LNCaP clone FGC (cell line): Measurements from ENCODE around the gene IGDCC3.

Source experiments
- DNase-seq: peaks from one replicate; pipeline ENCODE4 v3.0.0-alpha.2; 2011; ENCODE audit warnings: low read depth
- H3K4me3 ChIP-seq: 2 replicates; pipeline ENCODE4 v1.5.1; 2011; ENCODE audit warnings: mild to moderate bottlenecking, low read depth, low read length, control low read depth
- TF ChIP-seq, protein P1 (sequence below): IDR thresholded peaks from 2 replicates; pipeline ENCODE4 v1.5.1; 2012; ENCODE audit warnings: mild to moderate bottlenecking; ENCODE audit not compliant: control insufficient read depth, insufficient read depth; ENCODE audit errors: extremely low read depth

Gene IGDCC3

DNA sequence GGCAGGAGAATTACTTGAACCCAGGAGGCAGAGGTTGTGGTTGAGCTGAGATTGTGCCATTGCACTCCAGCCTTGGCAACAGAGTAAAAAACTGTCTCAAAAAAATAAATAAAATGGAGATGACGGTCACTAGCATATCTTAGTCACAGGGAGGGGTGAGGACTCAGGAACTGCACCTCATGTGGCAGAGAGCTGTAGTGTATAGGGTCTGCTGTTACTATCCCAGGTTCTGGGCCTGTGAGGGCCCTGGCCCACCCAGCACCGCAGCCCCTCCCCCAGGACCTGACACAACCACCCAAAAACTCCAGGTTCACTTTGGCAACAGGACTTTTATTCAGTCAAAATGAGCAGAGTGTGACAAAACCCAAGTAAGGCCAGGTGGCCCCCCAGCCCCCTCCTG is 51.0 kb downstream of the IGDCC3 start:
- no peak for DNase-seq
- TF ChIP-seq, protein P1, sequence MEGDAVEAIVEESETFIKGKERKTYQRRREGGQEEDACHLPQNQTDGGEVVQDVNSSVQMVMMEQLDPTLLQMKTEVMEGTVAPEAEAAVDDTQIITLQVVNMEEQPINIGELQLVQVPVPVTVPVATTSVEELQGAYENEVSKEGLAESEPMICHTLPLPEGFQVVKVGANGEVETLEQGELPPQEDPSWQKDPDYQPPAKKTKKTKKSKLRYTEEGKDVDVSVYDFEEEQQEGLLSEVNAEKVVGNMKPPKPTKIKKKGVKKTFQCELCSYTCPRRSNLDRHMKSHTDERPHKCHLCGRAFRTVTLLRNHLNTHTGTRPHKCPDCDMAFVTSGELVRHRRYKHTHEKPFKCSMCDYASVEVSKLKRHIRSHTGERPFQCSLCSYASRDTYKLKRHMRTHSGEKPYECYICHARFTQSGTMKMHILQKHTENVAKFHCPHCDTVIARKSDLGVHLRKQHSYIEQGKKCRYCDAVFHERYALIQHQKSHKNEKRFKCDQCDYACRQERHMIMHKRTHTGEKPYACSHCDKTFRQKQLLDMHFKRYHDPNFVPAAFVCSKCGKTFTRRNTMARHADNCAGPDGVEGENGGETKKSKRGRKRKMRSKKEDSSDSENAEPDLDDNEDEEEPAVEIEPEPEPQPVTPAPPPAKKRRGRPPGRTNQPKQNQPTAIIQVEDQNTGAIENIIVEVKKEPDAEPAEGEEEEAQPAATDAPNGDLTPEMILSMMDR, result no peak
- H3K4me3 ChIP-seq, result no peak overlapping the region

- peak; percentile 61 for DNase-seq
- no peak overlapping the region for H3K4me3 ChIP-seq
- TF ChIP-seq, protein P1, result no peak
These were observed 51.7 kb downstream of the IGDCC3 start for GRCh38 chr15:65326117-65326526.

DNA sequence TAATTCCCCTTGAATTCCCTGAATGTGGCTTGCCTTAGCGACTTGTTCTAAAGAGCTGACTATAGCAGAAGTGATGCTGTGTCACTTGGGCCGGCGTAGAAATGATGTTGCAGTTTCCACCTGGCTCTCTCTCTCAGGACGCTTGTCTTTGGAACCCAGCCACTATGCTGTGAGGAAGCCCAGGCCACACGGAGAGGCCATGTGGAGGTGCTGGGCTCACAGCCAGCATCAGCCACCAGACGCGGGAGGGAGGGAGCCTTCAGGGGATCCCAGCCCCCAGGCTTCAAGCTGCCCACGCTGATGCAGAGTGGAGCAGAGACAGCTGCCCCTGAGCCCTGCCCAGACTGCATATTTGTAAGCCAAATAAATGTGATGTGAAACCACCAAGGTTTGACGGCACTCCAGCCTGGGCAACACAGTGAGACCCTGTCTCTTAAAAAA is 54.7 kb downstream of the IGDCC3 start:
- DNase-seq, result no peak
- no peak overlapping the region for H3K4me3 ChIP-seq
- TF ChIP-seq, protein P1, result no peak

DNA sequence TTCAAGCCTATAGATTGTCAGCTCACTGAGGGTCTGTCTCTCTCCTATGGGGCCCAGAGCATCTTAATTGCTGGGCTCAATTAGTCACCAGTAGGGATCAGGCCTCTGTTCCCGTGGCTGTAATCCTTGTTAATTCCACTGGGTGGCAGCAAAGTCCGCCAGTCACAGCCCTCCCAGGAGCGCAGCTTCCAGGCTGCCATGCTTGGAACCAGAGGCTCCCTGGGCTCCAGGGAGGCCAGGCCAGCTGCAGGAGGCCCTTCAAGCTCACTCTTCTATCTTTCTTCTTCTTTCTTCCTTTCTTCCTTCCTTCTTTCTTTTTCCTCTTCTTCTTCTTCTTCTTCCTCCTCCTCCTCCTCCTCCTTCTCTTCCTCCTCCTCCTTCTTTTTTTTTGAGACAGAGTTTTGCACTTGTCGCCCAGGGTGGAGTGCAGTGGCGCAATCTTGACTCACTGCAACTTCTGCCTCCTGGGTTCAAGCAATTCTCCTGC is 58.9 kb downstream of the IGDCC3 start:
- no peak overlapping the region for H3K4me3 ChIP-seq
- TF ChIP-seq, protein P1, result peak; percentile 97
- peak; percentile 28 for DNase-seq

DNA sequence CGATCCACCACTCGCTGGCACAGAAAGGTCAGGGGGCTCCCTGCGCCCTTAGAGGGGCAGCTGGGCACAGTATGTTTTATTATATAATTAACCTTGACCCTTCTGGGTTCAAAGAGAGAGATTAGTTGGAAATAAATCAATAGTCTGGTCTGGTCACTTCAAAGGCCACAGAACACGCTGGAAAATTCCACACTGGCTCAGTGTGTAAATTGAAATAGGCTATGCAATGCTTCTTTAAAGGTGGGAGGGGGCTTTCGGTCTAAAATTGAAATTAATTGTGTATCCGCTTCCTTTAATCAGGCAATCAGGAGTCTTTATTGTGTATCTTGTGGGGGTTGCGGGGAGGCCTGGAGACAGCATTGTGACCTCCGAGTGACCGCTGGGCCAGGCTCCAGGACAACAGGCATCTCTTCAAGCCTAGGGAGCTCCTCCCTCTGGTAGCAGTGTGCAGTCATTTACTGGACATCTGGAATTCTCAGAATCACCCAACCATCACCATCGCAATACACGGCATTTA is 65.3 kb downstream of the IGDCC3 start:
- no peak overlapping the region for H3K4me3 ChIP-seq
- DNase-seq, result no peak
- TF ChIP-seq, protein P1, result no peak

- DNase-seq, result no peak
- H3K4me3 ChIP-seq, result no peak overlapping the region
- TF ChIP-seq, protein P1, result no peak
These were observed 66.0 kb downstream of the IGDCC3 start for GRCh38 chr15:65311760-65312159.

DNA sequence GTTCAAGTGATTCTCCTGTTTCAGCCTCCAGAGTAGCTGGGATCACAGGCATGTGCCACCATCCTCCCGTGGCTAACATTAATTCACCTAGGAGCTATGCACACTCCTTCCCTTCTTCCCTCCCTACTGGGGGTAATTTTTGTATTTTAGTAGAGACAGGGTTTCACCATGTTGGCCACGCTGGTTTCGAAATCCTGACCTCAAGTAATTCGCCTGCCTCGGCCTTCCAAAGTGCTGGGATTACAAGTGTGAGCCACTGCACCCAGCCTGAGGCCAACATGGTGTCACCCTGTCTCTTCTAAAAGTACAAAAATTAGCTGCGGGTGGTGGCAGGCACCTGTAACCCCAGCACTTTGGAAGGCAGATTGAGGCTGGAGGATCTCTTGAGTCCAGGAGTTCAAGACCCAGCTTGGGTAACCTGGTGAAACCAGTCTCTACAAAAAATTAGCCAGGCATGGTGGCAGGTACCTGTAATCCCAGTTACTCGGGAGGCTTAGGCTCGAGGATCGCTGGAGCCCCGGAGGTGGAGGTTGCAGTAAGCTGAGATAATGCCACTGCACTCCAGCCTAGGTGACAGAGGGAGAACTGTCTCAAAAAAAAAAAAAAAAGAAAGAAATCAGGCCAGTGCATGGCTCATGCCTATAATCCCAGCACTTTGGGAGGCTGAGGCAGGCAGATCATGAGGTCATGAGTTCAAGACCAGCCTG is 67.2 kb downstream of the IGDCC3 start:
- TF ChIP-seq, protein P1, result no peak
- DNase-seq, result no peak
- H3K4me3 ChIP-seq, result no peak overlapping the region
